ENCODE measurements around the gene OXTR. TPM values are rescaled to one million over a fixed set of nuclear protein-coding genes. Genes with fewer than 3 reads are reported as not detected.

The OXTR gene
- total RNA-seq, 1 donor from 2014 or later, result 0.25 TPM

DNA sequence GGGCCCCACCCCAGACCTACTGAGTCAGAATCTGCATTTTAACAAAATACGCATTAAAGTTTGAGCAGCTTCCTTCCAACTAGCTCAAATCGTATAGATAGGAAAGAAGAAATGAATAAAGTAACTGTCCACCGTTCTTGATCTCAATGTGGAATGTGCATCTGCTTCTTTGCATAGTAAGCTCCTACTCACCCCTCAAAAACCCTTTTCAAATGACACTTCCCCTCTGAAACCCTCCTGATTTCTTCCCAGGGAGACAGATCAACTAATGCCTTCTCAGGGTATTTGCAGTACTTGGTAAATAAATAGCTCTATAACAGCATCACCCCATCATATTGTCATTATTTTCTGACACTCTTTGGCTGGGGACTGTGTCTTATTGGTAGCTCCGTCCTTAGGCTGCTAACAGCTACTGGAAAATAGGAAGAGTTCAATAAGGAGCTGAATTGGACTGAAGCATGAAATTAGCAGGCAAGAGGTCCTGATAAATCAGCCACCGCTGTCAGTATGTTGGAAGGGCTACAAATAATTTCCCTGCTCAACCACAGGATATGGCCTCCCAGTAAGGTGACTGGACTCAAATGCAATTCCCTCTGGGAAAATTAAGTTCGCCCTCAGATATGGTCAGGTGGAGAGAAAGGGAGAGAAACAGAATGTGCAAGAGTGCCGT, 10.2 kb downstream of the OXTR start:
- Histone ChIP-seq H3K9me3 (no peaks in the 10 kb centered on the region), H3K36me3 (no peaks in the 10 kb centered on the region), H3K27me3 (no peaks in the 10 kb centered on the region), H3K4me3 (no peak overlapping the region), H3K27ac (no peak overlapping the region), H3K4me1 (no peaks in the 10 kb centered on the region)
- DNase-seq (ENCODE audit: extremely low spot score in 2 of 2), result no peak
- TF ChIP-seq, protein P1, sequence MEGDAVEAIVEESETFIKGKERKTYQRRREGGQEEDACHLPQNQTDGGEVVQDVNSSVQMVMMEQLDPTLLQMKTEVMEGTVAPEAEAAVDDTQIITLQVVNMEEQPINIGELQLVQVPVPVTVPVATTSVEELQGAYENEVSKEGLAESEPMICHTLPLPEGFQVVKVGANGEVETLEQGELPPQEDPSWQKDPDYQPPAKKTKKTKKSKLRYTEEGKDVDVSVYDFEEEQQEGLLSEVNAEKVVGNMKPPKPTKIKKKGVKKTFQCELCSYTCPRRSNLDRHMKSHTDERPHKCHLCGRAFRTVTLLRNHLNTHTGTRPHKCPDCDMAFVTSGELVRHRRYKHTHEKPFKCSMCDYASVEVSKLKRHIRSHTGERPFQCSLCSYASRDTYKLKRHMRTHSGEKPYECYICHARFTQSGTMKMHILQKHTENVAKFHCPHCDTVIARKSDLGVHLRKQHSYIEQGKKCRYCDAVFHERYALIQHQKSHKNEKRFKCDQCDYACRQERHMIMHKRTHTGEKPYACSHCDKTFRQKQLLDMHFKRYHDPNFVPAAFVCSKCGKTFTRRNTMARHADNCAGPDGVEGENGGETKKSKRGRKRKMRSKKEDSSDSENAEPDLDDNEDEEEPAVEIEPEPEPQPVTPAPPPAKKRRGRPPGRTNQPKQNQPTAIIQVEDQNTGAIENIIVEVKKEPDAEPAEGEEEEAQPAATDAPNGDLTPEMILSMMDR (IDR thresholded peaks at IDR 0.05), result no peak
- TF ChIP-seq POLR2AphosphoS5 (IDR thresholded peaks at IDR 0.05; ENCODE audit: insufficient read depth in 1 of 2, low read depth in 1 of 2) (no peak), POLR2A (IDR thresholded peaks at IDR 0.05) (no peak)
- intact Hi-C loops (cut with DNase I), result no loop called here

DNA sequence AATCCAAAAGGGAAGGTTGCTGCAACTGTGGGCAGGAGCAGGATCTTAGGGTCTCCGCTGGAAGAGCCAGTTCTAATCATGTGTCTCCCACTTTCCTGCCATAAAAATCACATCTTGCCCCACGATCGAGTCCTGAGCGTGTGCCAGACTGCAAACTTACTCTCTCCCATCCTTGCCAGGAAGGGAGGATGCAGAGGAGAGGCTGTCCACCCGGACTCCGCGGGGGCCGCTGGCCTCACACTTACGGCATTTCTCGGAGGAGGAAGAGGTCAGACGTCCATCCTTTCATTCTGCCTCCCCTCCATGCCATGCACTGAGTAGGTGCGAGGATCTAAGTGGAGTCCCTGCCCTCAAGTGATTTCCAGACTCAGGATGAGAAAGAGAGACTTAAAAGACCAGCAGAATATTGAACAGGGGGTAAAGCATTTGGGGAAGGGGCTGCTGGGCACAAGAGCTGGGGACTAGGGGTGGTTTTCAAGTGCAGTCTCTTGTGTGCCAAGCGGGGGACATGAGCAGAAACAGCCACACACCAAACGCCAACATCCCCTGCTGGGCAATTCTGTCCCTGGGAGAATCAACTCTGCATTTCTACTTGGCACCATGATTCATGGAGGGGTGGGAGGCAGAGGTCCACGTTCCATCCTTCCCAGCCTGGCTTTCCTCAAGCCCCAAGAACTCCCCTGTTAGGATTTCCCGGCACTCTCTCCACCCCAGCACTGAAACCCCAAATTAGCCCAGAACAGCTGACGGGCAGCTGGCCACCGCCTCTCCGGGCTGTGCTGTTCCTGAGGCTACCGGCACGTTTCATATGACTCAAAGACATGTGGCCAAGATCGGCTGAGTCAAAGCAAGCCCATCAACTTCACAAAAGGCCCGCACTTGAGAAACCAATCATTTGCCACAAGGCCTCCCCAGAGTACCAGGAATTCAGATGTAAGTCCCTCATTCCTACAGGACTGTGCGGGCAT, 11.6 kb downstream of the OXTR start:
- Histone ChIP-seq H3K36me3 (no peaks in the 10 kb centered on the region), H3K4me1 (no peaks in the 10 kb centered on the region), H3K27me3 (no peaks in the 10 kb centered on the region), H3K4me3 (no peak overlapping the region), H3K9me3 (no peaks in the 10 kb centered on the region), H3K27ac (no peak overlapping the region)
- TF ChIP-seq, protein P1 (IDR thresholded peaks at IDR 0.05), result no peak
- peak in 1 of 2 donors; percentile 26 for TF ChIP-seq POLR2AphosphoS5 (IDR thresholded peaks at IDR 0.05; ENCODE audit: insufficient read depth in 1 of 2, low read depth in 1 of 2)
- no peak for TF ChIP-seq POLR2A (IDR thresholded peaks at IDR 0.05)
- peak in 1 of 2 donors; percentile 84 for DNase-seq (ENCODE audit: extremely low spot score in 2 of 2)
- intact Hi-C loops (cut with DNase I), result no loop called here

DNA sequence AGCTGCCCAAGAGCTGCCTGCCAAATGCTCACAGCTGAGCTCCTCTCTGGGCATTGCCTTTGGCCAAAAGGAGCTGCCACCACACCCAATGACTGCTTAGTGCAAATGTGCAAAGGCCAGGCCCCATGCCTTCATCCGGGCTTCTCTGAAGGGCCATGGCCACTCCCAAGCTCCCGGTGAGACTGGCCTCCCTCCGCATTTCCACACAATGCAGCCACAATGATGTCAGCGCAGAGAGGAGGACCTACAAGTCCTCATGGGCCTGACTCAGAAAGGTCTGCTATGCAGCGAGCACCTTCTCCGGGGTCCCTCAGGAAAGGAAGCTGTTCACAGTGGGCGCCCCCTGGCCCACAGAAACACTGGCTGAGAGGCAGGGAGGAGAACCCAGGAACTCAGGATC, 12.7 kb downstream of the OXTR start:
- TF ChIP-seq, protein P1 (IDR thresholded peaks at IDR 0.05), result no peak
- TF ChIP-seq POLR2A (IDR thresholded peaks at IDR 0.05) (no peak), POLR2AphosphoS5 (IDR thresholded peaks at IDR 0.05; ENCODE audit: insufficient read depth in 1 of 2, low read depth in 1 of 2) (no peak)
- intact Hi-C loops (cut with DNase I), result no loop called here
- Histone ChIP-seq H3K36me3 (no peaks in the 10 kb centered on the region), H3K4me1 (no peaks in the 10 kb centered on the region), H3K4me3 (no peak overlapping the region), H3K27me3 (no peaks in the 10 kb centered on the region), H3K9me3 (no peaks in the 10 kb centered on the region), H3K27ac (no peak overlapping the region)
- DNase-seq (ENCODE audit: extremely low spot score in 2 of 2), result no peak

DNA sequence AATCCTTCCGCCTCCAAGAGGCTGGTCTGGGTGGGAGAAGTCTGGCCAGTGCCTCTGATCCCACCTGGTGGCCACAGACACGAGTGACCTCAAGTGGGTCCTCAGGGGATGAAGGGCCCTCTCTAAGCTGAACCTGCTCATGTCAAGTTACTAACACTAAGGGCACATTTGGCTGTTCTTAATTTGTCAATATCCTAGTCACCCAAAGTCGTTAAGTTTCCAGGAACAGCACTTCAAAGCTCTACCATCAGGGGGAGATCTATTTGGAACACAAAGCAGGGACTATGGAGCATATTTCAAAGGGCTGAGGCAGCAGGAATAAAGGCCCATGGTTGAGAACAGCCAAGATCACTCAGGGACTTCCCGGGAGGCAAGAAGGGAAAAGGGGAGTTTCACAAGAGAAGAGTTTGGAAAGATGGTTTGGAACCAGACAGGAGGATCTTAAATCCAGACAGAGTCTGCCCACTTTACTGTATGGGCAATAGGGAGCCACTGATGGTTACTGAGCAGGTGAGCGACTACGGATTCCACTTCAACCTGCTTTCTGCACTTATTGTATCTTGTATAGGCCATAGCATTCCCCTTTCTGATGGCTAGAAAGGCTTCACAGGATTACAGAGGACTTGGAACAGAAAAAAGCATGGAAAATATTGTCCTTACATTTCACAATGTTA, 13.7 kb downstream of the OXTR start:
- H3K4me1 ChIP-seq, result no peaks in the 10 kb centered on the region
- H3K27me3 ChIP-seq, result no peaks in the 10 kb centered on the region
- H3K9me3 ChIP-seq, result no peaks in the 10 kb centered on the region
- H3K36me3 ChIP-seq, result no peaks in the 10 kb centered on the region
- H3K27ac ChIP-seq, result no peak overlapping the region
- H3K4me3 ChIP-seq, result no peak overlapping the region
- DNase-seq (ENCODE audit: extremely low spot score in 2 of 2), result no peak
- intact Hi-C loops (cut with DNase I), result no loop called here
- TF ChIP-seq, protein P1 (IDR thresholded peaks at IDR 0.05), result no peak
- TF ChIP-seq POLR2A (IDR thresholded peaks at IDR 0.05), result no peak
- TF ChIP-seq POLR2AphosphoS5 (IDR thresholded peaks at IDR 0.05; ENCODE audit: insufficient read depth in 1 of 2, low read depth in 1 of 2), result no peak

Data from vagina (tissue), 2 donors.